Neuronal stem cell (in vitro differentiated cells): Measurements from ENCODE around the gene NSUN2.

ENCODE experiments used
- DNase-seq: peaks from one replicate; pipeline ENCODE4 v3.0.0-alpha.2; 2013; ENCODE audit warnings: low spot score
- H2AFZ ChIP-seq: one replicate; pipeline ENCODE4 v1.6.1; 2013; ENCODE audit warnings: mild to moderate bottlenecking, low read length, inconsistent platforms
- H2AK5ac ChIP-seq: 2 replicates; pipeline ENCODE4 v1.6.1; 2013; ENCODE audit warnings: low read depth, mild to moderate bottlenecking, inconsistent platforms, low read length, moderate library complexity, mixed read lengths
- H2BK120ac ChIP-seq: 2 replicates; pipeline ENCODE4 v1.6.1; 2013; ENCODE audit warnings: low read depth, mild to moderate bottlenecking, inconsistent platforms, low read length, moderate library complexity, mixed read lengths
- H2BK12ac ChIP-seq: one replicate; pipeline ENCODE4 v1.6.1; 2013; ENCODE audit warnings: low read length, inconsistent platforms
- H2BK15ac ChIP-seq: 2 replicates; pipeline ENCODE4 v1.6.1; 2013; ENCODE audit warnings: mild to moderate bottlenecking, low read length, inconsistent platforms, mixed read lengths
- H2BK5ac ChIP-seq: one replicate; pipeline ENCODE4 v1.6.1; 2013; ENCODE audit warnings: inconsistent platforms, mild to moderate bottlenecking, low read length, moderate library complexity
- H3K14ac ChIP-seq: one replicate; pipeline ENCODE4 v1.6.1; 2013; ENCODE audit warnings: low read length, inconsistent platforms
- H3K18ac ChIP-seq: 2 replicates; pipeline ENCODE4 v1.6.1; 2013; ENCODE audit warnings: low read length, inconsistent platforms
- H3K23ac ChIP-seq: 2 replicates; pipeline ENCODE4 v1.6.1; 2013; ENCODE audit warnings: low read depth, mild to moderate bottlenecking, mixed read lengths, low read length, inconsistent platforms; ENCODE audit not compliant: poor library complexity
- H3K27ac ChIP-seq: replicated peaks from 3 replicates; pipeline ENCODE4 v1.5.1; 2013; ENCODE audit warnings: low read length, inconsistent platforms
- H3K27me3 ChIP-seq, 3 experiments: 2 replicates each; pipeline ENCODE4 v1.6.1; 2013; ENCODE audit warnings: low read length in 3 of 3, mild to moderate bottlenecking in 2 of 3, inconsistent platforms in 1 of 3, low read depth in 1 of 3, mixed read lengths in 1 of 3, moderate library complexity in 1 of 3; ENCODE audit not compliant: control insufficient read depth in 3 of 3, insufficient read depth in 3 of 3
- H3K36me3 ChIP-seq, 2 donors: replicated peaks in 1 of 2; 2 replicates each; pipeline ENCODE4 v1.6.1; 2013; ENCODE audit warnings: low read length in 2 of 2; ENCODE audit not compliant: control insufficient read depth in 2 of 2, insufficient read depth in 2 of 2
- H3K4ac ChIP-seq: 2 replicates; pipeline ENCODE4 v1.6.1; 2013; ENCODE audit warnings: inconsistent platforms, mild to moderate bottlenecking, low read length, moderate library complexity
- H3K4me1 ChIP-seq, 2 donors: 1 replicate in 1 of 2; 2 replicates in 1 of 2; pipeline ENCODE4 v1.6.1; 2013; ENCODE audit warnings: low read length in 2 of 2, low read depth in 1 of 2; ENCODE audit not compliant: control insufficient read depth in 2 of 2, insufficient read depth in 1 of 2
- H3K4me2 ChIP-seq: one replicate; pipeline ENCODE4 v1.6.1; 2013; ENCODE audit warnings: mild to moderate bottlenecking, low read length, inconsistent platforms; ENCODE audit not compliant: insufficient read depth, poor library complexity, severe bottlenecking
- H3K4me3 ChIP-seq, 2 donors: 2 replicates each; pipeline ENCODE4 v1.5.1; 2013; ENCODE audit warnings: low read length in 2 of 2, mild to moderate bottlenecking in 2 of 2, inconsistent platforms in 1 of 2, moderate library complexity in 1 of 2
- H3K79me1 ChIP-seq: one replicate; pipeline ENCODE4 v1.6.1; 2013; ENCODE audit warnings: low read depth, mild to moderate bottlenecking, inconsistent platforms, low read length, moderate library complexity
- H3K9ac ChIP-seq: one replicate; pipeline ENCODE4 v1.6.1; 2013; ENCODE audit warnings: mild to moderate bottlenecking, low read depth, low read length, inconsistent platforms; ENCODE audit not compliant: poor library complexity
- H3K9me3 ChIP-seq, 2 donors: replicated peaks in 1 of 2; 2 replicates each; pipeline versions ENCODE3 to v1.6.1; 2013; ENCODE audit warnings: low read length in 2 of 2, mild to moderate bottlenecking in 2 of 2, inconsistent platforms in 1 of 2, low read depth in 1 of 2, mixed read lengths in 1 of 2, moderate library complexity in 1 of 2; ENCODE audit not compliant: control insufficient read depth in 2 of 2, insufficient read depth in 1 of 2
- H4K8ac ChIP-seq: one replicate; pipeline ENCODE4 v1.6.1; 2013; ENCODE audit warnings: low read depth, mild to moderate bottlenecking, inconsistent platforms, low read length, moderate library complexity
- H4K91ac ChIP-seq: one replicate; pipeline ENCODE4 v1.6.1; 2013; ENCODE audit warnings: low read length, low read depth, mild to moderate bottlenecking, inconsistent platforms; ENCODE audit not compliant: poor library complexity
- WGBS, 2 donors: extraction: QIAGEN DNeasy Blood & Tissue Kit; methylation state at CpG; one replicate each; pipeline ENCODE4 v1.1.7; 2013; ENCODE audit warnings: missing lambda C conversion rate in 2 of 2, mixed read lengths in 1 of 2; ENCODE audit not compliant: insufficient read length in 2 of 2, insufficient replicate concordance in 1 of 2; ENCODE audit errors: extremely low coverage in 2 of 2; 5-methylcytosine and 5-hydroxymethylcytosine counted together

NSUN2 gene

GRCh38 chr5:6678385-6678784 lies 45.5 kb upstream of the NSUN2 start:
- Histone ChIP-seq H2BK15ac (no peak overlapping the region), H2BK120ac (no peak overlapping the region), H3K4me3 (no peak overlapping the region), H3K79me1 (no peaks in the 10 kb centered on the region), H3K14ac (no peak overlapping the region), H3K9ac (no peak overlapping the region), H3K27ac (no peak overlapping the region), H3K4me2 (no peak overlapping the region), H3K23ac (no peak overlapping the region), H4K91ac (no peak overlapping the region), H2BK5ac (no peak overlapping the region), H3K9me3 (peaks cover 4 to 7% of the 10 kb centered on the region in 2 donors), H2AK5ac (no peak overlapping the region), H2BK12ac (no peak overlapping the region), H2AFZ (no peak overlapping the region), H3K4me1 (no peaks in the 10 kb centered on the region), H3K4ac (no peak overlapping the region), H3K18ac (no peak overlapping the region), H3K36me3 (peaks cover 0 to under 1% of the 10 kb centered on the region in 2 donors), H4K8ac (no peak overlapping the region), H3K27me3 (peaks cover 0 to 2% (median 0%) of the 10 kb centered on the region in 3 experiments)
- WGBS, 2 donors, result no CpG with 5 or more reads among the region's 1 CpG
- DNase-seq, result no peak

- Histone ChIP-seq H3K79me1 (no peaks in the 10 kb centered on the region), H4K91ac (no peak overlapping the region), H3K27me3 (peaks cover 0 to 2% (median 0%) of the 10 kb centered on the region in 3 experiments), H3K14ac (no peak overlapping the region), H3K4ac (no peak overlapping the region), H2BK5ac (no peak overlapping the region), H3K9me3 (peaks cover 6 to 11% of the 10 kb centered on the region in 2 donors), H3K9ac (no peak overlapping the region), H3K4me1 (no peaks in the 10 kb centered on the region), H2BK12ac (no peak overlapping the region), H3K27ac (no peak overlapping the region), H2AK5ac (no peak overlapping the region), H2AFZ (no peak overlapping the region), H2BK120ac (no peak overlapping the region), H4K8ac (no peak overlapping the region), H3K18ac (no peak overlapping the region), H3K4me3 (no peak overlapping the region), H3K4me2 (no peak overlapping the region), H3K36me3 (peaks cover 2 to 4% of the 10 kb centered on the region in 2 donors), H3K23ac (no peak overlapping the region), H2BK15ac (no peak overlapping the region)
- WGBS, 2 donors, result no CpG with 5 or more reads among the region's 2 CpGs
- no peak for DNase-seq
Measured at GRCh38 chr5:6676702-6677101, 43.9 kb upstream of the NSUN2 start.

DNA sequence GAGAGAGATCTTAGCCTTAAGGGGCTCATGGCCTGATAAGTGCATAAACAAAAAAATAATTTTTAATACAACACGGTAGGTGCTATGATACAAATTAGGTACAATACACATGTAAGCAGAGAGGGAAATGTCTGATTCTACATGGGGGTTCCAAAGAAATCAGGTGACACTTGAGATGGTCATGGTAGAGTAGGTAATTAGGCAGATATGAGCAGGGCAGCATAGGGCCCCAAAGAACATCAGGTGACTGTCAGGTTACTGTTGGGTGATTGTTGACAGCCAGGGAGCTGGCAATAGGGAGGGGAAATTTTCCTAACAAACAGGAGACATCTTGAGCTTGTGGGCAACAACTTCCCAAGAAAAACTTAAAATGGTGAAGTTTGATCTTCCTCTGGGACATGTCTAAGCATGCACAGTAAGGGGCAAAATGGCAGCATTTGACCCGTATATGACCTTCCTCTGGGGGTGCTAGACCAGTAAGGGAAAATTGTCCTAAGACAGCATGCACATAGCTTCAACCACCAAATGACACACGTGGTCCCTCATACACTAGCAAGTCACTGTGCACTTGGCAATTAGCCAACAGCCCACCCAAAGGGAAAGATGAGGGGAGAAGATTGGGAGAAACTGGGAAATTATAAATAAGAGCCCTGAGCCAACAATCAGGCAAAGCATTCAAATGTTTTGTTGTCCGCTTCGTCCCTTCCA lies 43.1 kb upstream of the NSUN2 start:
- Histone ChIP-seq H3K4me2 (no peak overlapping the region), H3K18ac (no peak overlapping the region), H3K27ac (no peak overlapping the region), H3K4me3 (no peak overlapping the region), H2AFZ (no peak overlapping the region), H3K9ac (no peak overlapping the region), H3K23ac (no peak overlapping the region), H3K4me1 (no peaks in the 10 kb centered on the region), H3K27me3 (no peaks in the 10 kb centered on the region), H3K4ac (no peak overlapping the region), H3K36me3 (peaks cover 2 to 4% of the 10 kb centered on the region in 2 donors), H4K91ac (no peak overlapping the region), H2BK15ac (no peak overlapping the region), H3K79me1 (no peaks in the 10 kb centered on the region), H2BK5ac (no peak overlapping the region), H3K9me3 (peaks cover 5 to 11% of the 10 kb centered on the region in 2 donors), H2BK12ac (no peak overlapping the region), H2BK120ac (no peak overlapping the region), H3K14ac (no peak overlapping the region), H4K8ac (no peak overlapping the region), H2AK5ac (no peak overlapping the region)
- no peak for DNase-seq
- no CpG with 5 or more reads among the region's 5 CpGs for WGBS, 2 donors

- no peak overlapping the region for H3K9ac ChIP-seq
- no peak overlapping the region for H2BK120ac ChIP-seq
- H3K79me1 ChIP-seq, result no peaks in the 10 kb centered on the region
- DNase-seq, result no peak
- H4K8ac ChIP-seq, result no peak overlapping the region
- H2BK15ac ChIP-seq, result no peak overlapping the region
- H3K27ac ChIP-seq, result no peak overlapping the region
- peaks cover 3 to 14% of the 10 kb centered on the region in 2 donors for H3K36me3 ChIP-seq
- H4K91ac ChIP-seq, result no peak overlapping the region
- H3K27me3 ChIP-seq, result no peaks in the 10 kb centered on the region
- no peak overlapping the region for H2AFZ ChIP-seq
- H2BK5ac ChIP-seq, result no peak overlapping the region
- peaks cover 5 to 15% of the 10 kb centered on the region in 2 donors for H3K9me3 ChIP-seq
- no peak overlapping the region for H3K4me2 ChIP-seq
- H3K4ac ChIP-seq, result no peak overlapping the region
- no peak overlapping the region for H3K18ac ChIP-seq
- no peak overlapping the region for H3K4me3 ChIP-seq
- no CpG with 5 or more reads among the region's 10 CpGs for WGBS, 2 donors
- no peak overlapping the region for H3K23ac ChIP-seq
- no peak overlapping the region for H3K14ac ChIP-seq
- no peak overlapping the region for H2BK12ac ChIP-seq
- no peak overlapping the region for H2AK5ac ChIP-seq
- no peaks in the 10 kb centered on the region for H3K4me1 ChIP-seq
Measured at GRCh38 chr5:6674886-6675285, 42.0 kb upstream of the NSUN2 start.
